Rectal smooth muscle tissue (tissue), 1 donor: Measurements from ENCODE around the gene F8.

Source experiments
- H3K27ac ChIP-seq: one replicate; pipeline ENCODE4 v1.7.0; 2013; ENCODE audit warnings: low read depth, low read length, inconsistent platforms
- H3K27me3 ChIP-seq: one replicate; pipeline ENCODE4 v1.7.0; 2013; ENCODE audit warnings: low read length; ENCODE audit not compliant: control insufficient read depth, insufficient read depth
- H3K36me3 ChIP-seq: one replicate; pipeline ENCODE4 v1.7.0; 2013; ENCODE audit warnings: low read length; ENCODE audit not compliant: control insufficient read depth, insufficient read depth
- H3K4me1 ChIP-seq: one replicate; pipeline ENCODE4 v1.7.0; 2013; ENCODE audit warnings: low read length; ENCODE audit not compliant: control insufficient read depth, insufficient read depth
- H3K4me3 ChIP-seq: one replicate; pipeline ENCODE4 v1.7.0; 2013; ENCODE audit warnings: low read length
- H3K9ac ChIP-seq: one replicate; pipeline ENCODE4 v1.7.0; 2013; ENCODE audit warnings: low read length

The F8 gene

DNA sequence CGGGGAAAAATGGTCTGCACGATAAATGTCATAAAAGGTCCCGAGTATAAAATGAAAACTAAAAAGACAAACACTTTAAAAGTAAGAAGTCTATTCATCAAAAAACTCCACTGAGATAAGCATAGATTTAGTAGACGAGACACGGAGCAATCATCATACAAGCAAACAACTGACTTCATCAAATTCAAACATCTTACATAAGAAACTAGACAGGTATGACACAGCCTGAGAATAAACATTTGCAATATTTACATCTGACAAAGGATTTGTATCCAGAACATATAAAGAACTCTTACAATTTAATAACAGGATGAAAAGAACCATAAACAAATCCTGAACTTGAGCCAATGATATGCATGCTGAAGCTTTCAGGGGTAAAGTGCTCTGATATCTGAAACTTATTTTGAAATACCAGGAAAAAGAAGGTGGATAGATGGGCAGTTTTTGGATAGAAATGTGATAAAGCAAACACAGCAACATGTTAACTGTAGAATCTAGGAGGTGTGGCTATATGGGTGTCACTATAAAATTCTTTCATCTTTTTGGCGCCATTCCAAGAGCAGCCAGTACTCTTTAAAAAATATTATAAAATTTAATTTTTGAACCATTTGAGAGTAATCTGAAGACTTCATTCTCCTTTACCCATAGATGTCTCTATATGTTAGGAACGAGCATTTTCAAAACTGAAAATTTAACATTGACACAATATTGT is 229.3 kb downstream of the F8 start:
- H3K36me3 ChIP-seq = no peaks in the 10 kb centered on the region
- no peaks in the 10 kb centered on the region for H3K4me1 ChIP-seq
- no peaks in the 10 kb centered on the region for H3K27me3 ChIP-seq
- no peak overlapping the region for H3K9ac ChIP-seq
- H3K4me3 ChIP-seq = no peak overlapping the region
- H3K27ac ChIP-seq = no peak overlapping the region

- Histone ChIP-seq H3K4me1 (no peaks in the 10 kb centered on the region), H3K9ac (no peak overlapping the region), H3K4me3 (no peak overlapping the region), H3K36me3 (no peaks in the 10 kb centered on the region), H3K27ac (no peak overlapping the region), H3K27me3 (no peaks in the 10 kb centered on the region)
Measured at GRCh38 chrX:154791939-154792338, 230.6 kb downstream of the F8 start.

DNA sequence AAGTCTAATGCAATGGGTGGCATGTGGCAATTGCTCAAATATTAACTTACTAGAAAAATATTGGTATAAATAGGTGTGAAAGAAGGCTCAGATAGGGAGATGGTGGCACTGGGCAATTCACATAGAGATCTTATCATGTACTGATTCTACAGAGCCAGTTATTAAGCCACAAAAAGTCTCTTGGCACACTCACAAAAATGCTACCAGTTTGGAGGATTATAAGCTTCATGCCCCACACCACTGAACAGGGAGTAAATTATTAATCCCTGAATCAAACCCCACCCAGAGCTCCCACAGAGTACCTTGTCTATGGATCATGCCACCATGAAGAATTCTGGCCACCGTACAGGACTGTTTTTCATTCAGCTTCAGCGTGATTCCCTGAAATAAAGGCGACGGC is 231.1 kb downstream of the F8 start:
- no peaks in the 10 kb centered on the region for H3K27me3 ChIP-seq
- H3K36me3 ChIP-seq = no peaks in the 10 kb centered on the region
- H3K27ac ChIP-seq = no peak overlapping the region

More for the DNA sequence above, 231.1 kb downstream of the F8 start:
- Histone ChIP-seq H3K4me3 (no peak overlapping the region), H3K4me1 (no peaks in the 10 kb centered on the region), H3K9ac (no peak overlapping the region)
